ENCODE results near the gene CAMK2B. TPM values are rescaled to one million over a fixed set of nuclear protein-coding genes. Genes with fewer than 3 reads are reported as not detected.

CAMK2B gene
- polyA plus RNA-seq, 4 donors = 2.1 to 2.9 (median 2.3) TPM

DNA sequence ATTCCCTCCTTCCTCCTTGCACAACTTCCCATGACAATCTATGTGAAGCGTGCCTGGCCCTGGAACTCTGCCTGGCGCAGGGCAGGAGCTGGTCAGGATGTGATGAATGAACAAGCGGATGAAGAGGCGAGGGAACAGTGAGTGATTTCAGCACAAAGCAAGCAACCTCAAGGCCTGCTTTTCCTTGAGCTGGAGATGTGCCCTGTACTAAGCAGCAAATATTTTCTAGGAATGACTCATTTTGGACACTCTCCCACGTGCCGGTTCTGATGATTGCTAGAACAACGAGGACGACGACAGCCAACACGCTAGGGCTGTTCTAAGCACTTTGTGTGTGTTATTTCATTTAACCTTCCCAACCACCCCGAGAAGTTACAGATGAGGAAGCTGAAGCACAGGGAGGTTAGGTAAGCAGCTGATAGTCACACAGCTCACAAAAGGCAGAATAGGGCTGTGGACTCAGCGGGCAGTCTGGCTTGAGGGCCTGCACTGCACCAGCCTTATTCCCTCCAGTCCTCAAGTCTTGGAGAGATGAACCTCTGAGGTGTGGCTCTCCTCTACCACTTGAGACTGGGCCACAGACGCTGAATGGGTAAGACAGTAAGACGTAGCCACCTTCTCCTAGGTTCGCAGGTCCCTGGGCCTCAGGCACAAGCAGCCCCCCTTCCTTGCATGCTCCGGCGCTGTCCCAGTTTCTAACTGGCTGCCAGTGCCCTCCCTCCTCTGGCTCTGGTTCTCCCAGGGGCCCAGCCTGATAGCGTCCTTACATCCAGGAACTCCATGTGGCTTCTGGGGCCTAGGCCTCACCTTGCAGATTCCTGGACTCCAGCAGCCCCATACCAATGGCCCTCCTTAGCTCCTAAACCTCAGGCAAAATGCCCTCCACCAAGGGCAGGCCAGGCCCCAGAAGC is 65.6 kb downstream of the CAMK2B start:
- DNase-seq (ENCODE audit: low read depth in 4 of 4, low spot score in 3 of 4) = no peak

DNA sequence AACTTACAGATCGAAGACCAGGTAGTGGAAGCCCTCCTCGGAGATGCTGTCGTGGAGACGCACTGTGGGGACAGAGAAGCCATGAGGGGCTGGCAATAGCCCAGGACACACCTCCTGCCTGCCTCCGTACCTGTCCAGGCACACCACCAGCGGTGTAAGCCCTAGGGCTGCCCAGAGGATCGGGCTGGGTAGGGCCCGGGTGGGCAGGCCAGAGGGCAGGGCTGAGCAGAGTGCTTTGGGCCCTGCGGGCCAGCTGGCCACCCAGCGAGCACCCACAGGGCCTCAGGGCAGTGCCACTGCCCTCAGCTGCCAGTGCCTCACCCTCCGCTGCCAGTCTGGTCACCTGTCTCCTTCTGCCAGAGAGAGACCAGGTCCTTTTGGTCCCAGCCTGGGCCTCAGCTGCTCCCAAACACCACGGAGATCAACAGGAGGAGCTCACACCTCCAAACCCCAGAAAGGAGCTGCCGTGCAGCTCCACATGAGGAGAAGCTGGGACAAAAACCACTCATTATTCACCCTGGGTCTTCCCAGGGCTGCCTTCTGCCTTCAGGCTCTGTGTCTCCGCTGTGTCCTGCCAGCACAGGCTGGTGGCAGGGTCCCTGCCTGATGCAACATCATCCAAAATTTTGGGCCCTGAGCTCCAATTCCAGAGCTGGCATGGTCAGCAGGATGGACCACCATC is 66.4 kb downstream of the CAMK2B start:
- DNase-seq (ENCODE audit: low read depth in 4 of 4, low spot score in 3 of 4) = no peak

DNA sequence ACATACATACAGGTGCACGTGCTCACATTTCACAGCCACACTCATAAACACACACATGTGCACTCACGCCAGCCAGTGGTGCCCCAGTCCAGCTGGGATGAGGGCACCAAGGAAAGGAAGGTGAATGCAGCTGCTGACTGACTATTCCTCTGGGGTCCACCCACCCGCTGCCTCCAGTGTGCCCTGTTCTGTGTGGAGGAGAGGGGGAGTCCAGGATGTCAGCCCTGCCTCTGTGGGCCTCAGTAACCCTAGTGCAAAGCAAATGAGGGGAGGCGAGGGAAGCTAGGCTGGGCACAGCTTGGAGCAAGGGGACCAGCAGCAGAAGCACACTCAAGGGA is 67.0 kb downstream of the CAMK2B start:
- DNase-seq (ENCODE audit: low read depth in 4 of 4, low spot score in 3 of 4) = no peak

DNA sequence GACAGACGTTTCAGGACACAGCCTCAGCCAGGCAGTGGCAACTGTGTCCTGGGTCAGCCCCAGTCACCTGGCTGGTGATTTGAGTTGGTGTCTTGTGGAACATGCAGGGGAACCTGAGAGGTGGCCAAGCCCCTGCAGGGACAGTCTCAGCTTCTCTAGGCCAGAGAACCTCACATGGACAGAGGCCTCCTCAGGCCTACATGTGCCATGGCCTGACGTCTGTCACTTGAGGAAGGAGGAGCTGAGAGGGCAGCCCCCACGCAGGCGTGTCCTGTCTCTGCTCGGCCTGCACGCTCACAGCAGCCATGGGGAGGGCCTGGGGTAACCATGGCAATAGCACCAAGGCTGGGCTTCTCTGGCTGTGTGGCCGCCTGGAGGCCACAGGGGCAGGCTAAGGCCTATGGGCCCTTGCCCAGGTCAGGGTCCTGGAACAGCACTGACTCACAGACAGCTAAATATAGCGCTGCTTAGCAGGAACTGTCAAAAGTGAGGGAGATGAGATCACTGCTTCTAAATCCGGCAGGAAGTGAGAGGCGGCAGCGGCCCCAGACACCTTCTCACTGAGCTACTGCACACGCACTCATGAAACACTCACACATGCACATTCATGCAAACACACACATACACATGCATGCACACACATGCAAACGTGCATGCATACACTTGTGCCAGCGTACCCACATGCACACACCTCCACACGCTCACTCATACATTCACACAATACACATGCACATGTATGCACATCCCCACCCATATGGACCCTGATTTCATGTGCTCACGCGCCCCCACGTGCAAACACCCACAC is 67.6 kb downstream of the CAMK2B start:
- DNase-seq (ENCODE audit: low read depth in 4 of 4, low spot score in 3 of 4) = peak in 2 of 4 donors; percentile 23 to 38

DNA sequence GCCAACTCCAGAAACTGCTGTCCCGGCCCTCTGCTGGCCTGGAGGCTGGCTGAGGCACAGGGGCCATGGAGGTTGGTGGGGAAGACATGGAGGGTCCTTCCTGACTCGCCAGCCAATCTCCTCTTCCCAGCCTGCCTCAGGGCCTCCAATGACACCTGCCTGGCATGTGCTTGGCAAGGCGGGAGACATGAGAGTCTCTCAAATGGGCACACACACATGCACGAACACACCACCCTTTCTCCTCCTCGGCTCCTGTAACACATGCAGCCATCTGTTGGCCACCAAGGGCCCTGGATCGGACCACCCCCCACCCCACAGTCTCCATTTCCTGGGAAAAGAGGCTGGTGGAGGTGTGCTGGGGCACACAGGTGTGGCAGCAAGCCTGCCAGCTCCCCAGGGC is 68.2 kb downstream of the CAMK2B start:
- DNase-seq (ENCODE audit: low read depth in 4 of 4, low spot score in 3 of 4) = no peak

DNA sequence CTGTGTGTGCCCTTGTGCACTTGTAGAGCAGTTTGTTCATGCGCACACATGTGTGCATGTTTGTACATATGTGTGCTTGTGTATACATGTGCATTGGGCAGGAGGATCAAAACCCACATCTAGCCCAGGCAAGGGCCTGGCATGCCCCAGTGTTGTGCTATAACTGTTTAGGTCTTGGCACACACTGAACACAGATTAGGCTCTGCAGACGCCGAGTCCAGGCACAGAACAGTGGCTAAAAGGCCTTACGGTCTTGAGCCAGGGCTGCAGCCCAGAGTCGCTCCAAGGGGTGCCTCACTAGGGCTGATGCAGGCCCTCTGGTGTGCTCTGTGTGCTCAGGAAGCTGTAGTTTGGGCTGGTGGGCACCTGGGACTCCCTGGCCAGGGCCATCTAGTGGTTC is 68.9 kb downstream of the CAMK2B start:
- DNase-seq (ENCODE audit: low read depth in 4 of 4, low spot score in 3 of 4) = no peak

DNA sequence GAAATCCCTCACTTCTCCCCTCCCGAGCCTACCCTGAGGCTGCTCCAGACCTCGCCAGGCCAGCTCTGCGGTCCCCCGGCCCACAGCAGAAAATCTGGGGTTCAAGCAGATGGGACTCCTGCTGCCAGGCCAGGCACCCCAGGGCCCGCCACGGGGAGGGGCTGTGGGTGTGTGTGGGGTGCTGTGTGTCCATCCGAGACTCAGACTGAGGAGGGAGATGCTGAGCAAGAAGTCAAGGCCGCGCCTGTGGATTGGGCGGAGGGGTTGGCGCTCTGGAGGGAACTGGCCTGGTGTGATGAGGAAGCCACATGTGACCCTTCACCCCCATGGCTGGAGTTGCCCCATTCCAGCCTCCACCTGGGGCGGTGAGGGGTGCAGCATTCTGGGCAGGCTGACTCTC is 73.5 kb downstream of the CAMK2B start:
- no peak for DNase-seq (ENCODE audit: low read depth in 4 of 4, low spot score in 3 of 4)

DNA sequence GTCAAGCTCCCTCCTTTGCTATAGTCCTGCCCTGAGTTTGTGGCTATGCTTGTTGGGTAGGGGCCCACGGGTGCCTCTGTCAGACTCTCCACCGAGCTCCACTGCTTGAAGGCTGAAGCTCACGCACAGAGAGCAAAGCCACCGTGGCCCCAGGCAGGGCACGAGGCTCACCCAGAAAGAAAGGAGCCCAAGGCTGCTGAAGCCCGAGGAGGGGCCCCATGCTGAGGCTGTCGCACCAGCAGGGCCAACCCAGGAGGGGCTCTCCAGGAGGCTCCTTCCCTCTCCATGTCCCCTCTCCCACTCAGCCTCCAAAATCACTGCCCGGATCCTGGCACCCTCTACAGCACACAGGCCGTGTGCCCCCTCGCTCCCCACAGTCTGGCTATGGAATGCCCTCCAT is 74.1 kb downstream of the CAMK2B start:
- DNase-seq (ENCODE audit: low read depth in 4 of 4, low spot score in 3 of 4) = no peak

DNA sequence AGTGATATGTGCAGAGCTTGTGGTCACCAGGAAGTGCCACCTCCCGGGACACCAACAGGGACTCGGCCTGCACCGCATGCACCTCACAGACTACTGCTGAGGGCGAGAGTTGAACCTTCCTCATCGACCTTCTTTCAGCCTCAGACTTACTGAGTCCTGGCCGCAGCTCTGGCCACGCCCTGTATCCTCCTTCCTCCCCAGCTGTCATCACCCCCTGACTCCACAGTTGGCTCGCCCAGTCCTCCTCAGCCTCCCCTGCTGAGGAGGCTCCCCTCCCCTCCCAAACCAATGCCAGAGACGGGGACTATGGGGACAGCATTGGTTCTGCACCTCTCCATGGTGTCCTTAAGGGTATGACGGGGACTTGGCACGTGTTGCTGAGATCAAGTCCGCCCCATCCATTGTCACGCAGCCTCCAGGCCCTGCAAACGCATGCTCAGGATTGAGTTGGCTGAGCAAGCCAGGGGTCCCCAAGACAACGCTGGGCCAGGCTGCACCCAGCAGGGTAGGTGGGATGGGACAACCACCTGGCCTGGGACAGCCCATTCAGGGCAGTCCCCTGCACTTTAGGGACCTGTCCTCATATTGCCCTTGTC is 75.7 kb downstream of the CAMK2B start:
- no peak for DNase-seq (ENCODE audit: low read depth in 4 of 4, low spot score in 3 of 4)

DNA sequence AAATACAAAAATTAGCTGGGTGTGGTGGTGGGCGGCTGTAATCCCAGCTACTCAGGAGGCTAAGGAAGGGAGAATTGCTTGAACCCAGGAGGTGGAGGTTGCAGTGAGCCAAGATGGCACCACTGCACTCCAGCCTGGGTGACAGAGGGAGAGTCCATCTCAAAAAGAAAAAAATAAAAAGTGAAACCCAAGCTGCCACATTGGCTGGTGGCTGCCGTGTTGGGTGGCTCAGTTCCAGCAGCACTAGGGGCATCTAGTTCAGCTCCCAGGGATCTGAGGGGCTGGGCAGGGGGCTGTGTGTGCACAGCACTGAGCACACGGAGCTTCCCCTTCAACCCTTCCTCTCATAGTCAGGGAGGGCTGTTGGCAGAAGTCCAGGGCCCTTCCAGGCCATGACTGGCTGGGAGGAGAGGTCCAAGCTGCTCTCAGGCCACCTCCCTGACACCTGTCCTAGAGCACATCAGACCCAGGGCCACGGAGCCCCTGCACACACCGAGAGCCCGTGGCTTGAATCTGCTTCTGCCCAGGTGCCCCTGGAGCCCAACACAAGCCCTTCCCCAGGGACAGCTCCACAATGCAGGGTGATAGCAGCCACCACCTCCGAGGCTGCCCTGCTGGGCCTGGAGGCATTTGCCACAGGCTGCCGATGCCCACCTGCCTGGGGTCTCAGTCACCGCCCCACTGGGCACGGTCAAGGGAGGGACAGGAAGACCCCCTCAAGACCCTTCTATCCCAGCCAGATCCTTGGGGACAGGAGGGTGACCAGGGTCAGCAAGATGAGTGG is 77.3 kb downstream of the CAMK2B start:
- DNase-seq (ENCODE audit: low read depth in 4 of 4, low spot score in 3 of 4) = no peak

DNA sequence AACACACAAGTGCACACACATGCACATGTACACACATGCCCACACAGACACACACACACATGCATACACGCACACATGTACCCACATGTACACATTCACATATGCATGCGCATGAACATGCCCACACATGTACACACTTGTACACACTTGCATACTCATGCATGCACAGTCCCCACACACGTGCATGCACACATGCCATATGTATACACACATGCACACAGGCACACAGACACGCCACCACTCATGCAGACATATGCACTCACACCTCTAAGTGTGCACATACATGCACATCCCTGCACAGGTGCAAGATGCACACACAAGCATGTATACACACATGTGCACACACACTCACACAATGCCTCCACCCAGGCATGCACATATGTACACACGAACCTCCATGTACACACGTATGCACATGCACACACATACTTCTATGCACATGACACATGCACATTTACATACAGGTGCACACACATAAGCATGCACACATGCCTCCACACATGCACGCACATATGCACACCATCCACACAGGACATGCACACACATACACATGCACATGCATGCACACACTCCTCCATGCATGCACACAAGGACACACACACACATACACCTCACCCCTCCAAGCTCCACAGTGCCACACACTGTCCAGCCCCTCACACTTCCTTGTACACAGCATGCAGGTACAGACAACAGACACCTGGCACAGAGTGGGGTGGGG is 78.8 kb downstream of the CAMK2B start:
- no peak for DNase-seq (ENCODE audit: low read depth in 4 of 4, low spot score in 3 of 4)

DNA sequence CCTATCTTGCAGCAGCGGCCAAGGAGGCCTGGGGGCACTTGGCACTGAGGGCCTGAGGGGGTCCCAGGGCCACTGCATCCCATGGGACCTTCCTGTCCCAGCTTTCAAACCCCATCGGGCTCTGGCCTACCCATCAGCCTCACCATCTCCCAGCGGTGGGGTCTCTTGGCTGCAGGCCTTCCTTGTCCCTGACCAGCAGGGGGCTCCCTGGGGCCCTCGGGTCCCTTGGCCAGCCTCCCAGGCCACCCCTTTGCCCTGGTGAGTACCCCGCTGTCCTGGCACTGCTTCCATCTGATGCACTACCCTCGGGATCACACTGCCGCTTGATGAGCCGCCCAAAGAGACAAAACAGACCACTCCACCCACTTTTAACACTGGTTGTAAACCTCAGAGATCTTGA is 81.1 kb downstream of the CAMK2B start:
- DNase-seq (ENCODE audit: low read depth in 4 of 4, low spot score in 3 of 4) = no peak

DNA sequence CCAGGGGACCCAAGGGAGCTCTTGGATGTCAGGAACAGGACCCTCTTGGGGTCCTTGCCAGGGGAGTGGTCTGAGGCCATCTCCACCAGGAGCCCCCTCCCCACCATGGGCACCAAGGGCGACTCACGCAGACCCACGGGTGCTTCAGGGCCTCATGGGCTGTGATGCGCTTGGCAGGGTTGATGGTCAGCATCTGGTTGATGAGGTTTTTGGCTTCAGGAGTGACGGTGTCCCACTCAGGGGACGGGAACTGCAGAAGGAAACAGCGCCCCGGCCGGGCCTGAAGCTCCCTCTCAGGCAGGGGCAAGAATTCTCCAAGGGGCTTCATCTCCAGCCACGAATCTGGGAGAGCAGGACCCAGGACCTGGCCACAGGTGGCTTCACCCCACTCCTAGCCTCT is 83.3 kb downstream of the CAMK2B start:
- no peak for DNase-seq (ENCODE audit: low read depth in 4 of 4, low spot score in 3 of 4)

DNA sequence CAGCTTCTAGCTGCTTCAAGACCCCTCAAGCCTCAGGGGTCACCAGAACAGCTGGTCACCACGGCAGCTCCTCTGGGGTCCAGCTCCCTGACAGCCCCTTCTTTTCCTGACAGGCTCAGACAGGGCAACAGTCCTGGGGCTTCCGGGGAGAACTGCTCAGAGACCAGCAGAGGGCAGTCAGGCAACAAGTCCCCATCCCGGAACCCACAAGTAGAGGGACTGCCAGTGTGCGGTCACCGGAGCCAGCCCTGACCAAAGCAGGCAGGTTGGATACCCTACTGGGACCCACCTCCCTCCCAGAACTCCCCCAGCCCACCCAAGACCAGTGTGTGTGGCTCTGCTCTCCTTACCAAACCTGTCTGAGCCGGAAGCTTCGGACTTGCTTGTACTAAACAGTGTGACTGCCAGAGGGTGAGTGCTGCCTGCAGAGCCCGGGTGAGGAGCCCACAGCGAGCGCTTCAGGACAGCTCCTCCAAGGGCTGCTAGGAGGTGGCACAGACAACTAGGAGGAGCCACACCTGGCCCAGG is 84.3 kb downstream of the CAMK2B start:
- peak; percentile 34 to 58 (median 50) for DNase-seq (ENCODE audit: low read depth in 4 of 4, low spot score in 3 of 4)

DNA sequence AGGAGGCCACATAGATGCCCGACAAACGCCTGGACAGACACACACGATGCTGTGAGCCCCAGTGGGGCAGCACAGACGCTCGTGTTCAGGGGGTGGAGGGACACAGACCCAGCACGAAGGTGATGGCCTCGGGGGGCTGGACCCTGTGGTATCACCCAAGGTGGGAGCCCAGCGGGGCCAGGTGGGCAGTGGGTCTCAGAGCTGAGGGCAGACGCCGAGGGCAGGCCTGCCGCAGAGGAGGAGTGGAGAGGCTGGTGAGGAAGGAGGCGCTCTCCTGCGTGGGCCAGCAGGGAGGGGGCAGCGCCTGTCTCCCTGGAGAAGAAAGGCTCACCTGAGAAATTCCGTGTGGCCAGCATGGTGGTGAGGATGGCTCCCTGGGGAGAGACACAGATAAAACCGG is 85.0 kb downstream of the CAMK2B start:
- no peak for DNase-seq (ENCODE audit: low read depth in 4 of 4, low spot score in 3 of 4)

DNA sequence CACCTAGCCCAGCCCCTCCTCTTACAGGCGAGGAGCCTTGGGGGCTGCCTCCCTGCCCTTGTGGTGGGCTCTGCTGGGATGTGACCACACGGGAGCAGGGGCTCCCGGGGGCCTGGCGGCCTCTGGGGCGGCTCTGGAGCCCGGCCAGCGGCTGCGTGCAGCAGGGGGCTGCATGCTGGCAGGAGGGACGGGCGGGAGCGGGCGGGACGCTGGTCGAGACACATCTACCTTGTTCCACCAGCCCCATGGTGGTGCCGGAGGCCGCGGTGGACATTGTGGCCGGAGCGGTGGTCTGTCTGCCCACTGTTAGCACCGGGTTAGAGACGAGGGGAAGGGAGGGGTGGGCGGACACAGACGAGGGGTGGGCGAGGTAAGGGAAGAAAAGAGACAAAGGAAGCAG is 86.0 kb downstream of the CAMK2B start:
- no peak for DNase-seq (ENCODE audit: low read depth in 4 of 4, low spot score in 3 of 4)

DNA sequence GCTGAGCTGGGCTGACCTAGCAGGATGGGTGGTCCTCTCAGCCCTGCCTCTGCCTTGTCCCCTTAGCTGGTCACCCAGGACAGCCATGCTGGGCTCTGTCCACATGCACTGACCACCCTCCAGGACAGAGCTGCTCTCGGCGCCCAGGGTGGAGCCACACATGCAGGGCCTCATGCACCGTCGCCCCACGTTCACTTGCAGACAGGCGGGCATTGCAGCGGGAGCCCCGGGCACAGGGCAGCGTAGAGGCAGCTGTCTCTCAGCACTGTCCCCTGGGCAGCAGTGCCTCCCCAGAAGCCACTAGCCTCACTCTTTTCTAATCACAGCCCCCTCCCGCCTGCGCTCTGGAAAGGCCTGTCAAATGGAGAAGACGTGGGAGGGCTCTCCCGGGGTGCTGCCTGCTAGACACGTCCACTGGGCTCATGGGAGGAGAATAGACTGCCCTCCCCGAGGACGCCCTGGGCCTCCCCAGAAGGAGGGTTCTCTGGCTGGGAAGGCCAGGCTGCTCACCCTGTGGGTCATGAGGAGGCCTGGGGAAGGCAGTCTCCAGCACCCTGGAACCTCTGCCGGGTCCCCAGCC is 87.2 kb downstream of the CAMK2B start:
- DNase-seq (ENCODE audit: low read depth in 4 of 4, low spot score in 3 of 4) = no peak

DNA sequence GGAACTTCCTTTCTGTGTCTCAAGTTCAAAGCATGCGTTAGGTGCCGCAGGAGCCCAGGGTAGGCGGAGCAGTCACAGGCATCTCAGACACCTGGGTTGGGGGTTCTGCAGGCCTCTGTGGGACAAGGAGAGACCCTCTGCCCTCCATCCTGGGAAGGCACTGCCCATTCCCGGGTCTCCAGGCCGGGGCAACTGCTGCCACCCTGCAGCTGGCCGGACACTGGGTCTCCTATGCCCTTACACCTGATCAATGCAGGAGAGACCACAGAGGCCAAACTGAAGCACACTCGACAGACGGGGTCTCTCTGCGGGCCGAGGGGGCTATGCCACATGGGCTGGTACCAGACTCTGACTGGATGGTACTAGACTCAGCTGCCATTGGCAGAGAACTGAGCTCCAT is 87.7 kb downstream of the CAMK2B start:
- DNase-seq (ENCODE audit: low read depth in 4 of 4, low spot score in 3 of 4) = no peak

DNA sequence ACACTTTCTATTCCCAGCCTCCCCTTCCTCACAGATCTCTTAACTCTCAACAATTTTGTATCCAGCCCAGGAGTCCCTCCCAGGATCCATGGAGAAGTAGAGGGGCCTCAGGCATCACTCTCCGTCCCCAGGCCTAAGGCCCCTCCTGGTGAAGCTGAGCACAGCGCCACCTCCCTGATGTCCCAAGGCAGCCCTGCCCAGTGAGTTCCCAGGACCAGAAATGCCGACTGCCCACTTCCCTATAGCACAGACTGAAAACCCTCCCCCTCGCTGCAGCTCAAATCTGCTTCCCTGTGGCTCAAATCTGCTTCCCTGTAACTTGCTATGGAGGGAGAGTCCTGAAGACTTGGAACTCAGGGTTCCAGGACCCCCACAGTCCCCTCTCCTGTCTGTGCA is 89.1 kb downstream of the CAMK2B start:
- DNase-seq (ENCODE audit: low read depth in 4 of 4, low spot score in 3 of 4) = no peak

All from right renal pelvis (tissue), 4 donors.